OCI-LY7 (cell line): ENCODE data around the gene IL1RAPL1. TPM values are rescaled to one million over a fixed set of nuclear protein-coding genes. Genes with fewer than 3 reads are reported as not detected.
"Not testable (repeated sequence)": the region's sequence is repeated elsewhere in the genome, so short reads cannot be mapped to it uniquely, and the experiment has no call there.

Experiments
- BruUV-seq: library from RNA; stranded (reverse); fragments of 400-500 nt; replicated peaks from 2 replicates; lab custom pipeline; 2021; lab: Mats Ljungman, UMichigan
- CTCF ChIA-PET: fragments of 300-600 bp; sonication (Branson Sonifier 250); formaldehyde crosslinking; loops from one replicate; lab custom pipeline; 2022; ENCODE audit warnings: antibody characterized with exemption; ENCODE audit not compliant: unreplicated experiment; lab: Charles Lee
- POLR2A ChIA-PET: fragments of 300-600 bp; sonication (Branson Sonifier 250); formaldehyde crosslinking; loops from one replicate; lab custom pipeline; 2022; ENCODE audit warnings: antibody characterized with exemption; lab: Charles Lee
- DNase-seq: peaks from one replicate; pipeline ENCODE4 v3.0.0-alpha.2; 2015; ENCODE audit warnings: low spot score
- H2AFZ ChIP-seq: fragments of 200-600 bp; sonication (generic), shearing (Covaris generic); 2 replicates; pipeline ENCODE4 v1.6.1; 2014; ENCODE audit warnings: mild to moderate bottlenecking, antibody characterized with exemption, low read length, moderate library complexity
- H3K27ac ChIP-seq: fragments of 200-600 bp; sonication (generic); 2 replicates; pipeline ENCODE4 v1.5.1; 2014; ENCODE audit warnings: mixed run types, low read depth, mild to moderate bottlenecking, moderate library complexity, low read length, inconsistent platforms; ENCODE audit not compliant: poor library complexity, severe bottlenecking
- H3K36me3 ChIP-seq: fragments of 200-600 bp; sonication (generic); 2 replicates; pipeline ENCODE4 v1.6.1; 2014; ENCODE audit warnings: mild to moderate bottlenecking, antibody characterized with exemption, low read length, moderate library complexity, mixed read lengths; ENCODE audit not compliant: insufficient read depth
- H3K4me1 ChIP-seq: fragments of 200-600 bp; sonication (generic); 2 replicates; pipeline ENCODE4 v1.5.1; 2014; ENCODE audit warnings: mild to moderate bottlenecking, low read length; ENCODE audit not compliant: insufficient read depth, poor library complexity, severe bottlenecking
- H3K4me2 ChIP-seq: fragments of 200-600 bp; sonication (generic); 2 replicates; pipeline ENCODE4 v1.6.1; 2014; ENCODE audit warnings: mild to moderate bottlenecking, low read length
- H3K4me3 ChIP-seq: fragments of 200-600 bp; sonication (generic); 2 replicates; pipeline ENCODE4 v1.5.1; 2014; ENCODE audit warnings: mild to moderate bottlenecking, low read depth, low read length; ENCODE audit not compliant: poor library complexity, severe bottlenecking
- H3K79me2 ChIP-seq: fragments of 200-600 bp; sonication (generic); 2 replicates; pipeline ENCODE4 v1.6.1; 2016; ENCODE audit warnings: low read depth, mild to moderate bottlenecking, low read length, moderate library complexity, mixed read lengths; ENCODE audit not compliant: insufficient read depth
- H3K9me2 ChIP-seq: fragments of 200-600 bp; sonication (generic); 2 replicates; pipeline ENCODE4 v1.6.1; 2016; ENCODE audit warnings: mild to moderate bottlenecking, low read length, mixed read lengths; ENCODE audit not compliant: insufficient read depth
- H3K9me3 ChIP-seq: fragments of 200-600 bp; sonication (generic); 2 replicates; pipeline ENCODE4 v1.6.1; 2014; ENCODE audit warnings: mild to moderate bottlenecking, mixed run types, low read length, mixed read lengths
- H4K20me1 ChIP-seq: fragments of 200-600 bp; sonication (generic); 2 replicates; pipeline ENCODE4 v1.6.1; 2014; ENCODE audit warnings: mild to moderate bottlenecking, antibody characterized with exemption, low read length, moderate library complexity, mixed read lengths; ENCODE audit not compliant: insufficient read depth
- CTCF ChIP-seq: fragments of 200-600 bp; sonication (generic); conservative IDR thresholded peaks from 2 replicates; pipeline ENCODE4 v1.5.1; 2014; ENCODE audit warnings: mild to moderate bottlenecking, antibody characterized with exemption, low read length, moderate library complexity, mixed read lengths
- EZH2phosphoT487 ChIP-seq: fragments of 200-600 bp; sonication (generic); IDR thresholded peaks from 2 replicates; pipeline ENCODE4 v1.6.1; 2018; ENCODE audit warnings: low read depth, borderline replicate concordance, mild to moderate bottlenecking, mixed run types, antibody characterized with exemption, low read length, moderate library complexity, mixed read lengths
- intact Hi-C: fragments of 100-400 bp; cut with micrococcal nuclease; formaldehyde crosslinking; loops from one replicate; pipeline ENCODE4 v1.10.0; 2022; ENCODE audit not compliant: unreplicated experiment
- total RNA-seq, 2 experiments: library from RNA; depleted of rRNA in 1 of 2; stranded (reverse); fragments of >200 nt in 1 of 2; shearing (Covaris generic) in 1 of 2; gene quantifications; 2 replicates each; pipeline ENCODE4 v1.2.3, GENCODE V29; 2014 to 2022

Gene IL1RAPL1
- total RNA-seq, 2 experiments from 2014 or later, result not detected

GRCh38 chrX:29110041-29110440 is 522.8 kb downstream of the IL1RAPL1 start:
- POLR2A ChIA-PET, result no interaction called here
- BruUV-seq, result no TSS peak

GRCh38 chrX:29113221-29113620 is 526.0 kb downstream of the IL1RAPL1 start:
- Histone ChIP-seq H3K9me2 (no peaks in the 10 kb centered on the region), H3K79me2 (no peaks in the 10 kb centered on the region), H3K36me3 (no peaks in the 10 kb centered on the region), H3K4me2 (no peak overlapping the region), H2AFZ (no peak overlapping the region), H3K4me3 (no peak overlapping the region), H3K9me3 (no peaks in the 10 kb centered on the region), H4K20me1 (no peaks in the 10 kb centered on the region), H3K4me1 (no peaks in the 10 kb centered on the region), H3K27ac (no peak overlapping the region)
- TF ChIP-seq CTCF, result no peak
- no peak for TF ChIP-seq EZH2phosphoT487
- POLR2A ChIA-PET, result no interaction called here
- intact Hi-C loops, result no loop called here
- CTCF ChIA-PET, result no interaction called here
- BruUV-seq, result no TSS peak
- DNase-seq, result no peak

More at GRCh38 chrX:29110041-29110440, 522.8 kb downstream of the IL1RAPL1 start:
- CTCF ChIA-PET, result no interaction called here
- H2AFZ ChIP-seq, result no peak overlapping the region
- no peak for DNase-seq
- no peaks in the 10 kb centered on the region for H3K9me2 ChIP-seq
- no peak overlapping the region for H3K4me3 ChIP-seq
- intact Hi-C loops, result no loop called here
- no peaks in the 10 kb centered on the region for H4K20me1 ChIP-seq
- no peak overlapping the region for H3K27ac ChIP-seq
- no peak overlapping the region for H3K4me2 ChIP-seq
- TF ChIP-seq CTCF (no peak), EZH2phosphoT487 (no peak)
- no peaks in the 10 kb centered on the region for H3K4me1 ChIP-seq
- no peaks in the 10 kb centered on the region for H3K36me3 ChIP-seq
- no peaks in the 10 kb centered on the region for H3K79me2 ChIP-seq
- H3K9me3 ChIP-seq, result no peaks in the 10 kb centered on the region

- H3K36me3 ChIP-seq, H4K20me1 ChIP-seq, H3K9me3 ChIP-seq, H3K27ac ChIP-seq, H3K4me1 ChIP-seq, H3K4me3 ChIP-seq, H3K9me2 ChIP-seq, DNase-seq, H2AFZ ChIP-seq, intact Hi-C loops, H3K79me2 ChIP-seq, H3K4me2 ChIP-seq, CTCF ChIA-PET, POLR2A ChIA-PET, BruUV-seq: not testable (repeated sequence)
Measured at GRCh38 chrX:29122817-29123216, 535.6 kb downstream of the IL1RAPL1 start.
